GM12891 (cell line): ENCODE data around the gene CNTROB.

Experiments used
- DNase-seq: peaks from one replicate; pipeline ENCODE4 v3.0.0; 2011; ENCODE audit warnings: low spot score; ENCODE audit not compliant: insufficient read length
- FAIRE-seq: peaks from 2 replicates; lab custom pipeline; 2011; peaks lifted over from hg19 to GRCh38; lab: Jason Lieb, UNC
- PAX5 ChIP-seq: IDR thresholded peaks from 2 replicates; pipeline ENCODE4 v1.6.1; 2011; ENCODE audit warnings: low read length, moderate library complexity, mild to moderate bottlenecking; ENCODE audit not compliant: insufficient read depth, severe bottlenecking
- POLR2A ChIP-seq: IDR thresholded peaks from 2 replicates; pipeline ENCODE4 v1.6.1; 2011; ENCODE audit warnings: low read depth, low read length, control low read depth
- POLR2AphosphoS5 ChIP-seq: IDR thresholded peaks from 2 replicates; pipeline ENCODE4 v1.6.1; 2011; ENCODE audit warnings: low read depth, low read length, control low read depth
- POU2F2 ChIP-seq: IDR thresholded peaks from 2 replicates; pipeline ENCODE4 v1.6.1; 2011; ENCODE audit warnings: low read depth, mild to moderate bottlenecking, control low read depth, low read length, moderate library complexity
- SPI1 ChIP-seq: IDR thresholded peaks from 2 replicates; pipeline ENCODE4 v1.6.1; 2011; ENCODE audit warnings: low read depth, low read length, control low read depth
- TAF1 ChIP-seq: IDR thresholded peaks from 2 replicates; pipeline ENCODE4 v1.6.1; 2011; ENCODE audit warnings: low read depth, low read length, control low read depth

Gene CNTROB

DNA sequence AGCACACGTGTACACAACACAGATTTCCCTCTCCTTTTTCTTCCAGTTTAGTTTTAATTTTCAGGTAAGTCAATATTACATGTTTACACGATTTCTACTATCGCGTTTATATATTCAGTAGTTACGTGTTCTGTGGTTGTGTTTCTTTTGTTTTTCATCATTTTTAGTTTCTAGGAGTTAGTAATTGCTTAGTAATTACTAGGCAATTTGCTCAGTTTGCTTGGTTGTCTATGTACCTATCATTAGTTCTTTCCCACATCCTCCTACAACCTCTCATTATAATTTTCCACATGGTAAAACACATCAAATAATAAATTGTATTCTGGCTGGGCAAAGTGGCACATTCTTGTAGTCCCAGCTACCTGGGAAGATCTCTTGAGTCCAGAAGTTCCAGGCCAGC, 45.8 kb downstream of the CNTROB start:
- DNase-seq, result no peak
- no peak for TF ChIP-seq SPI1
- no peak for TF ChIP-seq POLR2A
- no peak for TF ChIP-seq POLR2AphosphoS5
- TF ChIP-seq POU2F2, result no peak
- no peak for TF ChIP-seq TAF1
- TF ChIP-seq PAX5, result no peak
- FAIRE-seq, result no peak

DNA sequence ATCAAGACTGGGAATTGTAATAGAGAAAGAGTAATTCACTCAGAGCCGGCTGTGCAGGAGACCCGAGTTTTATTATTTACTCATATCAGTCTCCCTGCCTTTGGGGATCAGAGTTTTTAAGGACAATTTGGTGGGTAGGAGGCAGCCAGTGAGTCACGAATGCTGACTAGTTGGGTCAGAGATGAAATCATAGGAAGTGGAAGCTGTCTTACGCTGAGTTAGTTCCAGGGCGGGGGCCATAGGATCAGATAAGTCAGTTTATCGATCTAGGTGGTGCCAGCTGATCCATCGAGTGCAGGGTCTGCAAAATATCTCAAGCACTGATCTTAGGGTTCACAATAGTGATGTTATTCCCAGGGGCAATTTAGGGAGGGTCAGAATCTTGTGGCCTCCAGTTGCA, 50.2 kb downstream of the CNTROB start:
- DNase-seq (no peak), FAIRE-seq (no peak)
- no peak for TF ChIP-seq SPI1

DNA sequence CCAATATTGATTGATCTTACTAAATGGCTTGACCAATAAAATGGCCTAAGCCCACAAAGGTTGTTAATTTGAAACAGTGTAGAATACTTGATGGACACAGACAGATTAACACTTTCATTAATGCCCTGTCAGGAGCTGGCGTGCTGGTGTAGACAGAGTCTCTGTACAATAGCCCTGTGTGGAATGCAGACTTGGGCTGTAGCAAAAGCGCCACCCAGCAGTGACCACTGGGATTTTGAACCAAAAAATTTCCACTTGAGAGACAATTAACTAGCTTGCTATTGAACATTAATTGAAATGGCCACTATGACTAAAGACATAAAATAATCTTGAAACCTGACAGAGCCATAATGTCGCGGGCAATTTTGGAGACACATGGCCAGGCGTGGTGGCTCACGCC, 50.7 kb downstream of the CNTROB start:
- FAIRE-seq (no peak), DNase-seq (no peak)
- no peak for TF ChIP-seq POU2F2
- no peak for TF ChIP-seq POLR2A
- no peak for TF ChIP-seq POLR2AphosphoS5

DNA sequence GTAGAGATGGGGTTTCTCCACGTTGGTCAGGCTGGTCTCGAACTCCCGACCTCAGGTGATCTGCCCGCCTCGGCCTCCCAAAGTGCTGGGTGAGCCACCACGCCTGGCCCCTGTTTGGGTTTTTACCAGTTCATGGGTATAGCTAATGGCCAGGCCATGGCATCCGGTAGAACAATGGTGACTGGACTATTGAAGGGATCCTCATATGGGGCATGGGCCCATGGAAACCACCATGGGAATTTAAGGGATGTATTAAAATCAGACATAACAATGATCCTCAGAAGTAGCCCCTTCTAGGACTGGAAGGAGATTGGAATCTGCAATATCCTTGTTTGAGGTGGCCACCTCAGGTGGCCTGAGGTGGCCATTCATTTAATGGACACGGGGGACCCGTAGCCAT, 52.9 kb downstream of the CNTROB start:
- no peak for TF ChIP-seq TAF1
- no peak for TF ChIP-seq POU2F2
- no peak for TF ChIP-seq POLR2A
- no peak for TF ChIP-seq PAX5
- TF ChIP-seq SPI1, result no peak
- no peak for TF ChIP-seq POLR2AphosphoS5
- FAIRE-seq (no peak), DNase-seq (no peak)

DNA sequence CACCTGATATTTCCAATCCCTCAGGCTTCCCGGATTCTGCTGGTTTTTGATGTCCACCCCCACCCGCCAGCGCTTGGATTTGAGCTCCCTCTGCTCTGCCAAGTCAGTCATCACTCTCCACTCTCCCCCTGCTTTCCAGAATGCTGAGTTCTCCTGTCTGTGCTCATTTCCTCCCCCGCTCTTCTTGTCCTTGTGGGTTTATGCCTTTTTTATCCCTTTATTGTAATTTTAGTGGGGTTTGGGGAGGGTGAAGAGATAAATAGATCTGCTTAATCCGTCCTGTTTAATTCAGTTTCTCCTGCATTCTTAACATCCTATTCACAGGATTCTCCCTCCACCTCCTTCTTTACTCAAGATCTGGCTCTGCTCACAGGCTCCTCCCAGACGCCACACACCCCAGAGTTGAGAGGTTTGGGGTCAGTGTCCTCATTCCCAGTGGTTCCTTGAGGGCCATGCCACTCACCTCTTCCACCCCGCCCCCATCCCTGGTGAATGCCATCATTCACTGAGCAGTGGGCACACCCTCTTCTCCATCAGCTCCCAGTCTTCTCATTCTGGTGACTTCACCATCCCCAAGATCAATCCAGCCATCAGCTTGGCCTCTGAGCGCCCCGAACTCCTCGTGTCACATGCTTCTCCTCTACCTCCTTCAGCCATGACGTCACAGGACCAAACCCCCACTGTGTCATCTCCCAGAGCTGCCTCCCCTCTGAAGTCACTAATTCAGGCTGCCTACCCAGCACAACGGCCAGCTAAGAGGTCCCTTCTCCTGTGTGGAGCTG, 55.3 kb downstream of the CNTROB start:
- FAIRE-seq (no peak), DNase-seq (no peak)
- no peak for TF ChIP-seq TAF1
- no peak for TF ChIP-seq PAX5
- TF ChIP-seq POLR2A, result no peak
- no peak for TF ChIP-seq POU2F2
- no peak for TF ChIP-seq POLR2AphosphoS5
- TF ChIP-seq SPI1, result no peak

GRCh38 chr17:7988750-7989178, 56.8 kb downstream of the CNTROB start:
- TF ChIP-seq POLR2A, result no peak
- no peak for TF ChIP-seq PAX5
- TF ChIP-seq POU2F2, result no peak
- no peak for TF ChIP-seq SPI1
- TF ChIP-seq POLR2AphosphoS5, result no peak
- no peak for TF ChIP-seq TAF1
- peak; percentile 48 for DNase-seq
- peak; percentile 96 for FAIRE-seq

- TF ChIP-seq SPI1 (peak; percentile 8; the same call in 1 of the 2 replicates), PAX5 (no peak)
- DNase-seq, result peak; percentile 82
- FAIRE-seq, result peak; percentile 94
Measured at GRCh38 chr17:7989781-7990655, 58.0 kb downstream of the CNTROB start.

DNA sequence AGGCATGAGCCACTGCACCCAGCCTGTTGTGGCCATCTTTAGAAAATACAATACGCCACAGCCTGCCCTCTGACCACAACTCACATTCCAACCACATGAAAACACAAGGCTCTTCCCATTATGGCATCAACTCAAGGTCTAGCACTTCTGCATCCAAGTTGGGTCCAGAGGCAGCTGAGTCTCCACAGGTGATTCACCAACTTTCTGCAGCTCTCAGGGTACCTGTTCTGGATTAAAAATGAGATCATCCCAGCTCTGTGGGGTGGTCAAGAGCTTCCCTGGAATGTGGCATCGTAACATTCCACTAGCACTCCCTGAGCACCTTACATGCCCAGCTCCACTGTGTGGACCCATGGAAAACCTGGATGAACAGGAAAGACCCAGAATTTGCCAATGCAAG, 60.5 kb downstream of the CNTROB start:
- no peak for TF ChIP-seq POLR2AphosphoS5
- DNase-seq (no peak), FAIRE-seq (no peak)

- DNase-seq, result no peak
- no peak for FAIRE-seq
- TF ChIP-seq PAX5 (no peak), SPI1 (no peak), POLR2AphosphoS5 (no peak)
Measured at GRCh38 chr17:7992924-7993323, 60.9 kb downstream of the CNTROB start.

- TF ChIP-seq PAX5 (no peak), POU2F2 (no peak), TAF1 (no peak), POLR2AphosphoS5 (no peak), SPI1 (no peak), POLR2A (no peak)
- DNase-seq, result no peak
- FAIRE-seq, result no peak
Measured at GRCh38 chr17:7993972-7994589, 62.1 kb downstream of the CNTROB start.
